DND-41 (cell line): ENCODE results near the gene RAMACL.

Experiments used
- CTCF ChIP-seq: IDR thresholded peaks from 2 replicates; pipeline ENCODE4 v1.5.1; 2012; ENCODE audit warnings: borderline replicate concordance, low read length, moderate library complexity, mild to moderate bottlenecking; ENCODE audit not compliant: poor library complexity, severe bottlenecking; ENCODE audit errors: extremely low read depth
- EZH2 ChIP-seq: IDR thresholded peaks from 3 replicates; pipeline ENCODE4 v1.6.1; 2012; ENCODE audit warnings: borderline replicate concordance, low read depth, mild to moderate bottlenecking, moderate library complexity, low read length, inconsistent platforms; ENCODE audit not compliant: severe bottlenecking

GRCh38 chr6:166579237-166579850, 7.1 kb downstream of the RAMACL start:
- TF ChIP-seq CTCF (no peak), EZH2 (no peak)
